ENCODE results near the gene AVPR1B.

Gene AVPR1B, protein sequence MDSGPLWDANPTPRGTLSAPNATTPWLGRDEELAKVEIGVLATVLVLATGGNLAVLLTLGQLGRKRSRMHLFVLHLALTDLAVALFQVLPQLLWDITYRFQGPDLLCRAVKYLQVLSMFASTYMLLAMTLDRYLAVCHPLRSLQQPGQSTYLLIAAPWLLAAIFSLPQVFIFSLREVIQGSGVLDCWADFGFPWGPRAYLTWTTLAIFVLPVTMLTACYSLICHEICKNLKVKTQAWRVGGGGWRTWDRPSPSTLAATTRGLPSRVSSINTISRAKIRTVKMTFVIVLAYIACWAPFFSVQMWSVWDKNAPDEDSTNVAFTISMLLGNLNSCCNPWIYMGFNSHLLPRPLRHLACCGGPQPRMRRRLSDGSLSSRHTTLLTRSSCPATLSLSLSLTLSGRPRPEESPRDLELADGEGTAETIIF

DNA sequence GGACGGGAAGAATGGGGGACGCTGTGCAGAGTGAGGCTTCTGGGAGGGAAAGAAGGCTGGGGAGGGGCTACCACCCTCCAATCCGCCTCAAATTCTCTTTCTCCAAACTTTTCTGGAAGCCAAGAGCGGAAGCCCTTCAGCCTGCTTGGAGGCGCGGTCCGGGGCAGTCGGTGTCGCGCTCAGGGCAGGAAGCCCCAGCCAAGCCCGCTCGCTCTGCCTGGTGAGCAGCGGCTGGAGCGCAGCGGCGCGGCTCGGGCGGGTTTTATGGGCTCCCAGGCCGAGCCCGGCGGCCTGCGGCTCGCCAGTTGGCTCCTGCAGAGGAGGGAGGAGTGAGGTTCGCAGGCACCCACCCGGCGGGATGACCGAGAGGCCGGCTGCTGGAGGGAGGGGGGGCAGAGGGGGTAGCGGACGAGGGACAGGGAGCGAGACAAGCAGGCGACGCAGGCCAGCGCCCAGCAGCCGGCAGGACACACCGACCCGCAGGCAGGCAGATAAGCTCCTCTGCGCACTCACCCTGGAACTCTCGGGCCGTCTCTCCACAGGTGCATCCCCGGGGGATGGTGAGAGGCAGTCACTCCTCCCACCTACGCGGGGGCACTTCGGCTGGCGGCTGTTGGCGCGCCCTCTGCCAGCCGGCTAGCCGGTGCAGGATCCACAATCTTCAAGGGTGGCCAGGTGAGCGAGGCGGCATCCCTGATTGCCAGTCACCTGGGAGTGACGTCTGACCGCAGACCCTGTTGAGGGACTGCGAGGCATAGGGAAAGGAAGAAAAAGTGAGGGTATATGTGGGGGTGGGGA, at the start of gene AVPR1B:
AVPR1B (minus strand) TSS at position 238 of the 798 bp plus-strand sequence. CDS start 498 bp downstream, outside the sequence.
- TF ChIP-seq, protein P1, sequence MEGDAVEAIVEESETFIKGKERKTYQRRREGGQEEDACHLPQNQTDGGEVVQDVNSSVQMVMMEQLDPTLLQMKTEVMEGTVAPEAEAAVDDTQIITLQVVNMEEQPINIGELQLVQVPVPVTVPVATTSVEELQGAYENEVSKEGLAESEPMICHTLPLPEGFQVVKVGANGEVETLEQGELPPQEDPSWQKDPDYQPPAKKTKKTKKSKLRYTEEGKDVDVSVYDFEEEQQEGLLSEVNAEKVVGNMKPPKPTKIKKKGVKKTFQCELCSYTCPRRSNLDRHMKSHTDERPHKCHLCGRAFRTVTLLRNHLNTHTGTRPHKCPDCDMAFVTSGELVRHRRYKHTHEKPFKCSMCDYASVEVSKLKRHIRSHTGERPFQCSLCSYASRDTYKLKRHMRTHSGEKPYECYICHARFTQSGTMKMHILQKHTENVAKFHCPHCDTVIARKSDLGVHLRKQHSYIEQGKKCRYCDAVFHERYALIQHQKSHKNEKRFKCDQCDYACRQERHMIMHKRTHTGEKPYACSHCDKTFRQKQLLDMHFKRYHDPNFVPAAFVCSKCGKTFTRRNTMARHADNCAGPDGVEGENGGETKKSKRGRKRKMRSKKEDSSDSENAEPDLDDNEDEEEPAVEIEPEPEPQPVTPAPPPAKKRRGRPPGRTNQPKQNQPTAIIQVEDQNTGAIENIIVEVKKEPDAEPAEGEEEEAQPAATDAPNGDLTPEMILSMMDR (IDR thresholded peaks at IDR 0.05; ENCODE audit: control insufficient read depth, extremely low read depth, insufficient read depth), result no peak
- peak within 1 kb of the TSS; percentile 10; the same call in 1 of the 2 replicates for H3K4me3 ChIP-seq (ENCODE audit: low read depth, low read length)
- DNase-seq (ENCODE audit: low read depth), result no peak

DNA sequence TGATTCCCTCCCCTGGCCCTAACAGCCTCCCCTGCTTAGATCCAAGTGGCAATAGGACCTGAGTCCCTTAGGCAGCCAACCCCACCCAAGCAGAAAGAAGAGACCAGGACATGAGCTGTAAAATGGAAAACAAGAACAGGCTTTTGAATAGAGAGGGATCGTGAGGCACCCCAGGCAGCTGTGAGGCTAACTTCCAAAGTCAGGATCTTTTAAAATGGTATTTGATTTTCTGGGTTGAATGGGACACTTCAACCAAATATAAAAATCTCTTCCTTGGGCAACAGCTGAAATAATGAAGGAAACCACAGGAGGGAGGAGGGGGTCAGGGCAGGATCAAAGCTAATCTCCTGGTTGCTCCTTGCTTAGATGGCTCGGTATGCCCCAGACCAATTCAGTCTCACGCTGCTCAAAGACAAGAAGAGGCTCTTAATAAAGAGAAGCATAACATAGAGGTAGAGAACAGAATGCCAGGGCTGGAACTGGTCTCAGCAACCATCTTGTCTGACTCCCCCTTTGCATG, 28.6 kb upstream of the AVPR1B start:
- TF ChIP-seq, protein P1 (IDR thresholded peaks at IDR 0.05; ENCODE audit: control insufficient read depth, extremely low read depth, insufficient read depth), result no peak
- DNase-seq (ENCODE audit: low read depth), result no peak
- H3K4me3 ChIP-seq (ENCODE audit: low read depth, low read length), result no peak overlapping the region

DNA sequence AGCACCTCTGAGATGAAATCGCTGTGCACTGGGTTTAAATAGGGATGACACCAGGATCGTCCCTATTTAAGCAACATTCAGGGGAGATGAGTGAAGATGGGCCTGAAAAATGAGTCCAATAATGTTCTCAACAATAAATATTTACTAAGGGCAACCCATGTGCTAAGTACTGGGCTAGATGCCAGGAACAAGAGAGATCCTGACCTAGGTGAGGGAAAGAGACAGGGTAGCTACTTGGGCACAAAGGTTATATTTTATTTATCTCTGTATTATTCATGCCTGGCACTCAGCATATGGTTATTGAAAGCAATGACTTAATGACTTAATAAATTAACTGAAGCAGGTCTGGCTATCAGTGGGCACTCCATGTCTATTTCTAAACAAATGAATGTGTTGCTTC, 27.4 kb upstream of the AVPR1B start:
- no peak overlapping the region for H3K4me3 ChIP-seq (ENCODE audit: low read depth, low read length)
- TF ChIP-seq, protein P1 (IDR thresholded peaks at IDR 0.05; ENCODE audit: control insufficient read depth, extremely low read depth, insufficient read depth), result no peak
- DNase-seq (ENCODE audit: low read depth), result peak; percentile 59

DNA sequence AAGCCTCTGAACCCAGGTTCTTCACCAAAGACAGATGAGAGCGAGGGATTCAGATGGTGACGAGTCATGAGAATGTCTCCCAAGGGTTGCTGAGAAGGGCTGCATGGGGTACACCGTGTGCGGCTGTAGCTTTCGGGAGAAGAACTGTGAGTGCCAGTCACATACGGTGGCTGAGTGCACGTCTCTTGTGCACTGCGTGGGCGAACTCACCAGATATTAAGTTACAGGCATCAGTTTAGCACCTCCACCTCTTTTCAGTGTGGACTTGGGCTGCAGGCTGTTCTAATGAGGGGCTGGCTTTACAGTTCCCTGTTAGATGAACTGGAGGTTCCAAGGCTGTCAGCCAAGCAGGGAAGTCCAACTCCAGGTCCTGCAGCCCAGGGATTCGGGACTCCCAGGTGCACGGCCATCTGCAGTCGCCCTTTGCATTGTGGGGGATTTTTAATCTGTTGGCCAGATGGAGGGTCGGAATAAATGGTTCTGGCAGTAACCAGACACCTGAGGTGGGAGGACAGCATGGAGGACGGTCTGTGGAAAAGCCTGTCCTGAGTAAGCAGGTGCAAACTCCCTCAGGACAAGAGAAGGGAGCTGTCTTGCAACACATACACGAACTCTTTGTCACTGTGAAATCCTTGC, 26.5 kb upstream of the AVPR1B start:
- TF ChIP-seq, protein P1 (IDR thresholded peaks at IDR 0.05; ENCODE audit: control insufficient read depth, extremely low read depth, insufficient read depth), result no peak
- no peak for DNase-seq (ENCODE audit: low read depth)

DNA sequence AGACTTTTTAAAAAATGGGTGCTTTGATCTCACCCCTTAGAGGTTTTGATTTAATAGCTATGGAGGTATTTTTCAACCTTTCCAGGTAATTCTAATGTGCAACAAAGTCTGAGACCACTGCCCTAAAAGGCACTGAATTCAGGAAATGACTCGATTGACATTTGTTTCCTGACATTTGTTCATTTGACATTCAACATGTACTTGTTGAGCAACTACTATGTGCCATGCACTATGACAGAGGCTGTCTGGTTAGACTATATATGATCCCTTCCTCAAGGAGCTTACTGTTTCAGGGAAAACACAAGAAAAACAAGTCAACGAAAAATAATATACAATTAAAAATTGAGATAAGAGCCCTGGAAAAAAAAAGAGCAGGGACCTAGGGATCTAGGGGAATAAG, 25.6 kb upstream of the AVPR1B start:
- TF ChIP-seq, protein P1 (IDR thresholded peaks at IDR 0.05; ENCODE audit: control insufficient read depth, extremely low read depth, insufficient read depth), result no peak
- H3K4me3 ChIP-seq (ENCODE audit: low read depth, low read length), result no peak overlapping the region
- DNase-seq (ENCODE audit: low read depth), result no peak

More for the DNA sequence above, 26.5 kb upstream of the AVPR1B start:
- no peak overlapping the region for H3K4me3 ChIP-seq (ENCODE audit: low read depth, low read length)

DNA sequence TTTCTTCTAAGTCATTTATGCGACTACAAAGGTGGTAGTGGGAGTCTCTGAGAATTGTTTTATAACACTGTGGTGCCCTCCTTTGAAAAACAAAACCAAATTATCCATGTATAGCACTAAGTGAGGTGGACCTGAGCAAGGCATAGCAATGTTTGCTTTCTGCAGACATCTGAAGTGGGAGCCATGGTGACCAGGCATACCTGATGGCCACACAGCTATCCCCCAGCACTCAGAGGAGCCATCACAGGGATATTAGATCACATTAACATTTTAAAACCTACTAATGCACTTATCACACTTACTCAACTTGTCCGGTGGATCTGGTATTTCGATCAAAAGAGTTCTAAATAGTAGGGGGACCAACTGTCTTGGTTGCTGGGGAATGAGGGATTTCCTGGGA, 24.8 kb upstream of the AVPR1B start:
- TF ChIP-seq, protein P1 (IDR thresholded peaks at IDR 0.05; ENCODE audit: control insufficient read depth, extremely low read depth, insufficient read depth), result no peak
- no peak for DNase-seq (ENCODE audit: low read depth)
- no peak overlapping the region for H3K4me3 ChIP-seq (ENCODE audit: low read depth, low read length)

Data from LNCaP clone FGC (cell line).